Activated B cell treated with CpG ODN at 0.5 μM for 24 hours (primary cell): ENCODE measurements around the gene TMEM117. TPM values are rescaled to one million over a fixed set of nuclear protein-coding genes. Genes with fewer than 3 reads are reported as not detected.

Experiments used
- ATAC-seq: fragments of 200-7000 bp; cut with Tn5 transposase; one replicate; pipeline ENCODE4 v1.10.0; 2021; ENCODE audit warnings: low read depth, mild to moderate bottlenecking, moderate library complexity
- CTCF ChIA-PET: fragments of 350-600 bp; sonication (Branson Sonifier 250); formaldehyde crosslinking; loops from one replicate; lab custom pipeline; 2021; ENCODE audit warnings: antibody characterized with exemption; lab: Charles Lee
- POLR2A ChIA-PET: fragments of 350-600 bp; sonication (Branson Sonifier 250); formaldehyde crosslinking; loops from one replicate; lab custom pipeline; 2021; ENCODE audit warnings: antibody characterized with exemption; lab: Charles Lee
- DNase-seq: peaks from one replicate; pipeline ENCODE4 v3.0.0; 2022
- H3K27ac Mint-ChIP-seq: one replicate; pipeline ENCODE4 v1.8.0; 2020; ENCODE audit warnings: mixed read lengths
- H3K27me3 Mint-ChIP-seq: one replicate; pipeline ENCODE4 v1.8.0; 2021; ENCODE audit warnings: mixed read lengths
- H3K36me3 Mint-ChIP-seq: one replicate; pipeline ENCODE4 v1.8.0; 2021; ENCODE audit warnings: low read depth, mixed read lengths
- H3K4me1 Mint-ChIP-seq: one replicate; pipeline ENCODE4 v1.8.0; 2021; ENCODE audit warnings: mixed read lengths
- H3K4me3 Mint-ChIP-seq: one replicate; pipeline ENCODE4 v1.8.0; 2020; ENCODE audit warnings: mild to moderate bottlenecking, mixed read lengths
- H3K9me3 Mint-ChIP-seq: one replicate; pipeline ENCODE4 v1.8.0; 2020; ENCODE audit warnings: mixed read lengths
- CTCF ChIP-seq: fragments of 200-600 bp; IDR thresholded peaks from one replicate; pipeline ENCODE4 v1.8.0; 2022; ENCODE audit warnings: antibody characterized with exemption, mild to moderate bottlenecking
- intact Hi-C: fragments of 100-400 bp; cut with micrococcal nuclease; formaldehyde crosslinking; loops from one replicate; pipeline ENCODE4 v1.15.1; 2024
- total RNA-seq: library from RNA; stranded (reverse); gene quantifications from 2 replicates; pipeline ENCODE4 v1.2.3, GENCODE V29; 2022

Gene TMEM117
- total RNA-seq, 1 donor from 2014 or later = 4.8 TPM

GRCh38 chr12:44342371-44342770 lies 506.5 kb downstream of the TMEM117 start:
- Mint-ChIP-seq H3K27me3 (no peaks in the 10 kb centered on the region), H3K4me1 (no peaks in the 10 kb centered on the region), H3K36me3 (no peaks in the 10 kb centered on the region), H3K27ac (no peak overlapping the region), H3K9me3 (no peaks in the 10 kb centered on the region), H3K4me3 (no peak overlapping the region)
- ChIA-PET CTCF (no interaction called here), POLR2A (no interaction called here)
- ATAC-seq = no peak
- TF ChIP-seq CTCF = no peak
- no peak for DNase-seq
- intact Hi-C loops = no loop called here

GRCh38 chr12:44347145-44347544 lies 511.3 kb downstream of the TMEM117 start:
- DNase-seq = no peak
- no peak overlapping the region for H3K27ac Mint-ChIP-seq

GRCh38 chr12:44357494-44357893 lies 521.6 kb downstream of the TMEM117 start:
- no peak for TF ChIP-seq CTCF
- ATAC-seq = no peak
- Mint-ChIP-seq H3K4me3 (no peak overlapping the region), H3K4me1 (no peaks in the 10 kb centered on the region), H3K27ac (no peak overlapping the region), H3K9me3 (no peaks in the 10 kb centered on the region), H3K27me3 (no peaks in the 10 kb centered on the region), H3K36me3 (no peaks in the 10 kb centered on the region)
- ChIA-PET CTCF (no interaction called here), POLR2A (no interaction called here)
- DNase-seq = no peak
- intact Hi-C loops = no loop called here

More at GRCh38 chr12:44347145-44347544, 511.3 kb downstream of the TMEM117 start:
- no peak overlapping the region for H3K4me3 Mint-ChIP-seq
- no peaks in the 10 kb centered on the region for H3K36me3 Mint-ChIP-seq
- POLR2A ChIA-PET = no interaction called here
- ATAC-seq = no peak
- intact Hi-C loops = no loop called here
- H3K9me3 Mint-ChIP-seq = no peaks in the 10 kb centered on the region
- no peak for TF ChIP-seq CTCF
- H3K4me1 Mint-ChIP-seq = no peaks in the 10 kb centered on the region
- CTCF ChIA-PET = no interaction called here
- H3K27me3 Mint-ChIP-seq = no peaks in the 10 kb centered on the region

GRCh38 chr12:44358636-44359035 lies 522.8 kb downstream of the TMEM117 start:
- intact Hi-C loops = no loop called here
- no peak for DNase-seq
- H3K27ac Mint-ChIP-seq = no peak overlapping the region
- POLR2A ChIA-PET = no interaction called here
- H3K36me3 Mint-ChIP-seq = no peaks in the 10 kb centered on the region
- H3K4me1 Mint-ChIP-seq = no peaks in the 10 kb centered on the region
- H3K27me3 Mint-ChIP-seq = no peaks in the 10 kb centered on the region
- CTCF ChIA-PET = no interaction called here
- no peak overlapping the region for H3K4me3 Mint-ChIP-seq
- no peak for ATAC-seq
- no peak for TF ChIP-seq CTCF
- no peaks in the 10 kb centered on the region for H3K9me3 Mint-ChIP-seq

GRCh38 chr12:44362947-44363346 lies 527.1 kb downstream of the TMEM117 start:
- TF ChIP-seq CTCF = no peak
- CTCF ChIA-PET = no interaction called here
- Mint-ChIP-seq H3K36me3 (no peaks in the 10 kb centered on the region), H3K27ac (no peak overlapping the region), H3K4me3 (no peak overlapping the region), H3K27me3 (no peaks in the 10 kb centered on the region), H3K4me1 (no peaks in the 10 kb centered on the region), H3K9me3 (no peaks in the 10 kb centered on the region)
- intact Hi-C loops = no loop called here
- POLR2A ChIA-PET = no interaction called here
- ATAC-seq = no peak
- DNase-seq = no peak
